G401.6 (cell line): Measurements from ENCODE around the gene COL27A1.
"Not testable (repeated sequence)": the region's sequence is repeated elsewhere in the genome, so short reads cannot be mapped to it uniquely, and the experiment has no call there.

Experiments
- FAIRE-seq: peaks from 2 replicates; lab custom pipeline; 2012; peaks lifted over from hg19 to GRCh38; lab: Jason Lieb, UNC

COL27A1 gene

DNA sequence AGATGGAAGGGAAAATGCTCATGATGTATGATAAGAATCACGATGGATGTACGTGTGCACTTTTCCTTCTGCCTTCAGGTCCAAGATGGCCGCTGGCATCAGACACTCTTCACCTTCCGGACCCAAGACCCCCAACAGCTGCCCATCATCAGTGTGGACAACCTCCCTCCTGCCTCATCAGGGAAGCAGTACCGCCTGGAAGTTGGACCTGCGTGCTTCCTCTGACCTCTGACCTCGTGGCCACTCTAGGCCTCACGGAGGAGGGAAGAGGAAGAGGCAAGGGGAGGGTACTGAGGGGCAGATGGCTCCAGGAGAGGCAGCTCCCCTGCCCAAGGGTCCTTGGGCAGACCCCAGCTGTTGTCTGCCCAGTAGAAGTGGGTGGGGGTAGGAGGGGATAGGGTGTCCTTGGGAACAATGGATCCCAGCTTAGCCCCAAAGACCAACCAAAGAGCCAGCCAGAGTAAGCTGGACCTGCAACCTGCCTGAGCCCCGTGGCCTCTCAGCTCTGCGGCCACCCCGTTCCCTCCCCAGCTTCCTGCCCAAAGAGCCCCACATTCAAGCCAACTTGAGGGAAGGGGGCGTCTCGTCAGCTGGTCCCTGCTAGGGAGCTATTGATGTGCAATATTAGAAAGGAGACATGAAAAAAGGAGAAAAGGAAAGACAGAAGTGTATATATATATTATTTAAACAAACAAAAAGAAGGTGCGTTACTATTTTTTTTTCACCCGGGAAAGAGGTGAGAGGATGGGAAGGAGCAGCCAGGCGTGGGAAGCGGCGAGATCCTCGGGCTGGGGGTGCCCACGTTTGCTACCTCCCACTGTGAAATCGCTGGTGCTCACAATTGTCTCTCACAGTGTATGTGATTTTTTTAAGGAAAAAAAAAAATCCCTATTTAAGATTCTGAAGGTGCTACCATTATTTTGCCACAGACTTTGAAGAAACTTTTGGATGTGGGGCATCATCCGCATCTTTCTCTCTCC is 155.4 kb downstream of the COL27A1 start:
- FAIRE-seq = no peak

DNA sequence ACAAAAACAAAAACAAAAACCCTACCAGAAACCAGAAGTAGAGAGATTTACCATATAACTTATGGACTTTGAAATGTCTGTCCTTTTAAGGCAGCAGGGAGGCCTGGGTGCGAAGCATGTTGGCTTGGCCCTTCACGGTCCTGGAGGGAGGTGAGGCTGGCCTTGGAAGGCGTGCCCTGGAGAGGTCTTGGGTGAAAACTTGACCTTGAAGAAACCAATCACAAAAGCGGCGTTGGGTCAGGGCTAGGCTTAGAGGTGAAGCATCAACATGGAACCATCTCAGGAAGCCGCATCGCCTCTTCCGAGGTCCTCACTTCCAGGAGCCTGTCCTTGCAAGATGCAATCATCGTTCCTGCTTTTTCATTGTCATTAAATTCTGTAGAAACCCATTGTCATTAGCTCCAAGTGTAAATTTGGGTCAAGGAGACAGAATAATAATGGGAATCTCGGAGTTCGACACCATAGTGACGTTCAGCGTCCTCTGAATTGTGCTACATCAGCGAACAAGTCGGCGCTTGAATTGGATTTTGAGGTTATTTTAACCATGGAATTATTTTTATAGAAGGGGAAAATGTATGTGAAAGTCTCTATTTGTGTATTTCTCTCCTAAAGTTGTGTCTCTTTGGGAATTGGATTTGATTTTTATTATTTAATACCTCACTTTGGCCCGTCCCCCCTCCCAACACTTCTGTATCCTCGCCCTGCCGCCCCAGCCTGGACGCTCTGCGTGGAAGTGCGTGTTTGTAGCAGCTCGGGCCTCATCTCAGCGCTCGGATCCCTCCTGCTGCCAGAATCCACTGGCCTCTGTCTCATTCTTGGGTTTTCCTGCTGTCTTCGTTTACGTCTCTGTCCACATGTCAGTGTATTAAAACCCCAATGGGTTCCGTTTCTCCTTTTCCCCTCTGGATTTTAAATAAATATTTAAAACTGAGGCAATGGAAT is 156.5 kb downstream of the COL27A1 start:
- no peak for FAIRE-seq

DNA sequence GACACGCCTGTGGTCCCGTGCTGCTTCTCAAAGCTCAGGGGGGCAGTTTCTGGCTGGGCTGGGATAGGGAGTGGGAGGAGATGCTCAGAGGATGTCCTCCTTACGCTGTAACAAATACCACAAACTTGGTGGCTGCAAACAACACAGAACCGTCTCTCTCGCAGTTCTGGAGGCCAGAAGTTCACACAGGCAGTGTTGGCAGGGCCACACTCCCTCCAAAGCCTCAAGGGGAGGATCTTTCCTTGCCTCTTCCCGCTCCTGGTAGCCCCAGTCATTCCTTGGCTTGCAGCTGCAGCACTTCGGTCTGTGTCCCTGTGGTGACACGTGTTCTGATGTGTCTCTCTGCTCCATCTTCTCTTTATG is 157.2 kb downstream of the COL27A1 start:
- no peak for FAIRE-seq

DNA sequence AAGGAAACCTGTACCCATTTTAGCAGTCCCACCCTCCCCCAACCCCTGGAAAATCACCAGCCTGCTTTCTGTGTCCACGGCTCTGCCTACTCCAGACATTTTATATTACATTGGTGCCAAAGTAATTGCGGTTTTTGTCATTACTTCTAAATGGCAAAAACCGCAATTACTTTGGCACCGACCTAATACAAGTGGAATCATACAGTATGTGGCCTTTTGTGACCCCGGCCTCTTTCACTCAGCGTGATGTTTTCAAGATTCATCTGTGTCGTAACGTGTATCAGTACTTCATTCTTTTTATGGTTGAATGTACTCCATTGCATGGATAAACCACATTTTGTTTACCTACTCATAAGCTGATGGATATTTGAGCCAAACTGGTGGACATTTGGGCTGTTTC is 157.8 kb downstream of the COL27A1 start:
- FAIRE-seq = no peak

DNA sequence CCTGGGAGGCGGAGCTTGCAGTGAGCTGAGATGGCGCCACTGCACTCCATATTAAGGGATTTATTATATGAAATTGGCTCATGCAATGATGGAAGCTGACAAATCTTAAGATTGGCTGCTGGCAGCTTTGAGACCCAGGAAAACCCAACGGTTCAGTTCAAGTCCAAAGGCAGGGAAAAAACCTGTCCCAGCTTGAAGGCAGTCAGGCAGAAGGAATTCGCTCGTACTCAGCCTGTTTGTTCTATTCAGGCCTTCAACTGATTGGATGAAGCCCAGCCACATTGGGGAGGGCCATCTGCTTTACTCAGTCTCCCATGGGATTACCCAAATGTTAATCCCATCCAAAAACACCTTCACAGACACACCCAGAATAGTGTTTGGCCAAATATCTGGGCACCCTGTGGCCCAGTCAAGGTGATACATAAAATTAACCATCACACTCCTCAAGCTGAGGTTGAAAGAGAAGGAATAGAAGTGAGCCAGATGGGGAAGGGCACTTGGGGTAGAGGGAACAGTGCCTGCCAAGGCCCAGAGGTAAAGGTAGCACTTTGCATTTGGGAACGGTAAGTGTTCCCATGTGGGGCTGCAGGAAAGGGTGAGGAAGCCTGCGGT is 159.0 kb downstream of the COL27A1 start:
- FAIRE-seq = no peak

DNA sequence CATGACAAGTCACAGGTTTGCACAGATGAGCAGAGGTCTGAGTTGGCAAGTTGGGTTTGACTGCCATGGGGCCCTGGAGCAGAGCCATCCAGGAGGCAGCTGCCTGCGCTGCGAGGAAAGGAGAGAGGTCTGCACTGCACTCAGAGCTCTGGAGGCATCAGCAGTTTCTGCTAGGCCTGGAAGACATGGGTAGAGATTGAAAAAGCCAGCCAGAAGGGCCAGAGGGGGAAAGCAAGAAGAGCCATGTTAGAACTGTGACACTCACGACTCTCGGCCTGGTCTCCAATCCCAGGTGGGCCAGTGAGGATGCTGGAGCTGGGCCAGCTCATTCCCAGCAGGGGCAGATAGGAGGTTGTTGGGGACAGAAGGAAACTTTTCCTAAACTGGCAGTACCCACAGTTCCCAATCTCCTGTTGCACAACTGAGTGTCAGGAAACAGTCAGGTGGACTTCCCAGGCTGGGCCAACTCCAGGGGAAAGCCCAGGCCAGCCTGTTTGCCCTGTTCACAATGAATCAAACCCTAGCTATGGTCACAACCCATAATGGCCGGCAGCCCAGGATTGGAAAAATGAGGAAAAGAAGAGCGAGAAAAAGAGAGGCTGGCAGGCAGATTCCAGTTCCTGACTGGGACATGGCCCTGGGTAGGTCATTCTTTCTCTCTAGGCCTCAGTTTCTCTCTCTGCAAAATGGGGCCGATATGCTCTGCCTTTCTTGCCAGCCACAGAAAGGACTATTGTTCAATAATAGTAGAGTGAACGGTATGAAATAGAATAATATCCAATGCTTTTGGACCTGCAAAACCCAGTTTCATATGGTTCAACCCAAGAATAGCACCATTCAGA is 159.8 kb downstream of the COL27A1 start:
- no peak for FAIRE-seq

DNA sequence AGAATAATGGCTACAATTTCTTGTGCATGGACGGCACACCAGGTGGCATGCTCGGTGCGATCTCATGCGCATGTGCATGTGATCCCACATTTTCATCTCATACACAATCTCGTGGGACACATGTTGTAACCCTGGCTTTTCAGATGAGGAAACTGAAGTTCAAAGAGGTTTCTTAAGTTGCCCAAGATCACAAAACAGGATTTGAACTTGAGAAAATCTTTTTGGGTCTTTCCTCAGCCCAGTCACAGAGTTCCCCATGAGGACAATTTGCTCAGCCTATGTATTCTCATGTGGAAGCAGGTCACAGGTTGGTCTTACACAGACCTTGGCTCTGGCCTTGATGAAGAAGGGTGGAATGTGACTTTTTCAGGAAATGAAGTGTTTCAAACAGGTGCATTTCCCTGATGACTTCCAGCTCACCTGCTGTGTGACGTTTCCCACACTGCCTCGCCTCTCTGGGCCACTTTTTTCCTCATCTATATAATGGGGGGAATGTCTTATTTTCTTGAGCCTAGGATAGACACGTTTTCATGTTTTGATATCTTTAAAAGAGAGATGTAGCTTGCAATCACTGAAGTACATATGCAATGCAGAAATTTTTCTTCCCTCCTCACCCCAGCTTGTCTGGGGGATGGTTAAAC is 160.5 kb downstream of the COL27A1 start:
- FAIRE-seq = no peak

DNA sequence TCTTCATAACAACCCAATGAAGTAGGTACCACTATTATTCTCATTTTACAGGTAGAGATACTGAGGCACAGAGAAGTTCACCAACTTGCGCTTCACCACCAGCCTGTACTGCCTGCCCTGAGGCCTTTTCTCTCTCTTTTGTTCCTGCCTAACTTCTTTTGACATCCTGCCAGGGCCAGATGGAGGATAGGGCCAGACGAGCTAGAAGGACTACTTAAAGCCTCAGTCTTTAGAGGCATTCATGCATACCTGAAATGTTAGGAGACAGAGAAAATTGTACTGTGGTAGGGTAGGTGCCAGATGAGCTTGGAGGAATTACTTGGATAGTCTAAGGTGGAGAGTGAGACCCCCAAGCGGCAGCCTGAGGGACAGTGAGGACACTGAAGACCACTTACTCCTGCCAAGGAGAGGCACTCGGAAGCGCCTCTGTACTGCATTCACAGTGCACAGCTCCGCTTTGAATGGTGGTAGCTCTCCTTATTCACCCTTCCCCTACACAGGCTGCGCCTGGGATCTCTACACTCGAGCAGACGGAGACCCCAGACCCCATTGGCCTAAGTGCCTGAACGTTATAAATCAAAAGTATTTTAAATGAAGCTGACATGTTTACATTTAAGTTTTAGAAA is 161.4 kb downstream of the COL27A1 start:
- no peak for FAIRE-seq

DNA sequence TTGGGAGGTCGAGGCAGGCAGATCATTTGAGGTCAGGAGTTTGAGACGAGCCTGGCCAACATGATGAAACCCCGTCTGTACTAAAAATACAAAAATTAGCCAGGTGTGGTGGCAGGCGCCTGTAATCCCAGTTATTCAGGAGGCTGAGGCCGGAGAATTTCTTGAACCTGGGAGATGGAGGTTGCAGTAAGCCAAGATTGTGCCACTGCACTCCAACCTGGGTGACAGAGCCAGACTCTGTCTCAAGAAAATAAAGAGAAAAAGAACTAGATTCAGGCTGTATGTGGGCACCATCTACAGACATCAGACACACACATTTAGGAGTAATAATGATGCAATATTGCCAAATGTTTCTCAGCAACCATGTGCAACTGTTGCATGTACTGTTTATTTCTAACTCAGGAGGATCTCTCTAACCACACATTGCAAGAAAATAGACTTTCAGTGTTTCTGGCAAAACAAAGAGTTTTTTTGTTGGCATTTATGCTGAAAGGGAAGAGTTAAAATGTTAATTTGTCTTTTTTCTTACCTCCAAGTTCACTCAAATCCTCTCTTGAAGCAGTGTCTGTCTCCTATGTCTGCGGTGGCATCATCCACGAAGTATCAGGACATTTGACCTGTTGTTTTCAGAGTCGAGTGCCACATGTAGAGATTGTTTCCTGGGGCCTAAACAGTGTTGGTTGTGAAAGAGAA is 162.5 kb downstream of the COL27A1 start:
- FAIRE-seq = no peak

DNA sequence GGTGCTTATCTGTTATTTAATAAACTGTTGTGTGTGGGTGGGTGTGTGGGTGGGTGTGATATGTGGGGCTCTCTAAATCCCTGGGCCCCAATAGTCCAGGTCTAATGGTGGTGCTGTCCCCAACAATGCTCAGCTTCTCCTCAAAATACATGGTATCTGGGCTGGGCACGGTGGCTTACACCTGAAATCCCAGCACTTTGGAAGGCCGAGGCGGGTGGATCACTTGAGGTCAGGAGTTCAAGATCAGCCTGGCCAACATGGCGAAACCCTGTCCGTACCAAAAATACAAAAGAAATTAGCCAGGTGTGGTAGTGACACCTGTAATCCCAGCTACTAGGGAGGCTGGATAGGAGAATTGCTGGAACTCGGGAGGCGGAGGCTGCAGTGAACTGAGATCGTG is 163.1 kb downstream of the COL27A1 start:
- no peak for FAIRE-seq

DNA sequence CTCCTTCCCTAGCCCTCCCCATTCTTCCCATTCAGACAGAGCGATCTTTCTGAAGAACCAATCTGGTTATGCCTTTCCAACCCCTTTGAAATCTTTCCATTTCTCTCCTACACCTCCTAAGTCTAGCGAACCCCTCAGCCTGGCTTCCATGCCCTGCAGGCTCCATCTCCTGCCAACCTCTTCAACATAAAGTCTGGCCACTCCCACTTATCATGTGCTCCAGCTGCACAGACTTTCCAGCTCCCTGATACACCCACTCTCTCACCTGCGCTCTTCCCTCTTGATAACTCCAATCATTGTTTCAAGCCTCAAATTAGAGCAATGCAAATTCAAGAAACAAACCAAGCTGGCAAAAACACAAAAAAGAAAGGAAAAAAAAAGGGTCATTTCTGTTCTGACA is 163.8 kb downstream of the COL27A1 start:
- no peak for FAIRE-seq

DNA sequence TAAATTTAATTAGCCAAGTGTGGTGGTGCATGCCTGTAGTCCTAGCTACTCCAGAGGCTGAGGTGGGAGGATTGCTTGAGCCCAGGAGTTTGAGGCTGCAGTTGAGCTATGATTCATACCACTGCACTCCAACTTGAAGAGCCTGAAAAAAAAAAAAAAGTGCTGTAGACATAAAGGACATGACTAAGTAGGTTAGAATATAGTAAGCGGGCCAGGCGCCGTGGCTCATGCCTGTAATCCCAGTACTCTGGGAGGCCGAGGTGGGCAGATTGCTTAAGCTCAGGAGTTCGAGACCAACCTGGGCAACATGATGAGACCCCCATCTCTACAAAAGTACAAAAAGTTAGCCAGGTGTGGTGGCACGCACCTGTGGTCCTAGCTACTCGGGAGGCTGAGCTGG is 165.4 kb downstream of the COL27A1 start:
- not testable (repeated sequence) for FAIRE-seq

DNA sequence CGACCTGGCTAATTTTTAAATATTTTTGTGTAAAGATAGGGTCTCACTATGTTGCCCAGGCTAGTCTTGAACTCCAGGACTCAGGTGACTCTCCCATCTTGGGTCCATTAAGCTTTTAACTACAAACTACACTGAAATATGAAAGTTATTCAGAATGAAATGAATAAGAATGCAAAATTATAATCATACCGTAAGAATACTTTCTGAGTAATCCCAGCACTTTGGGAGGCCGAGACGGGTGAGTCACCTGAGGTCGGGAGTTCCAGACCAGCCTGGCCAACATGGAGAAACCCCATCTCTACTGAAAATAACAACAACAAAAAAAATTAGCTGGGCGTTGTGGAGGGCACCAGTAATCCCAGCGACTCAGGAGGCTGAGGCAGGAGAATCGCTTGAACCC is 166.4 kb downstream of the COL27A1 start:
- no peak for FAIRE-seq

DNA sequence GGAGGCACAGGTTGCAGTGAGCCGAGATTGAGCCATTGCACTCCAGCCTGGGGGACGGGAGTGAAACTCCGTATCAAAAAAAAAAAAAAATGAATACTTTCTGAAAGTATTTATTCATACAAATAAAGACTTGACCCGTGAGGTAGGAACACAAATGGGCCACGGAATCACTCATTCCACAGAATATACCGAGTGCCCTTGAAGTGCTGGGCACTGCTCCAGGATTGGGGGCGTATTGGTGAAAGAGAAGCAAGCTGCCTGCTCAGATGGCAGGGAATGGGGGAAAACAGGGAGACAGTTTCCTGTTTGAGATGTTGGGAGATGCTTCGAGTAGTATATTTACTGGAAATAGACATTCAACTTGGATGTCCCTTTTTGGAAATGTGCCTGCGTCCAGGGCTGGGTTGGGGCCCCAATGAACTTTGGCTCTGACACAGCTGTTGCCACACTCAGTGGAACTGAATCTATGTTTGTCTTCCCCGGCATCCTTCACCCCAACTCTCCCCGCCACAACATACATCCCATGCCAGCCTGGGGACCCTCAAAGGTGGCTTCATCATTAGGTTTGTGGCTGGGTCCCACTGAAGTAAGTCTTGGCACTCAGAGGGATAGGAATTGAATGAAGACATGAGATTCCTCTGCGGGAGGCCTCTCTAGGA is 167.0 kb downstream of the COL27A1 start:
- not testable (repeated sequence) for FAIRE-seq

DNA sequence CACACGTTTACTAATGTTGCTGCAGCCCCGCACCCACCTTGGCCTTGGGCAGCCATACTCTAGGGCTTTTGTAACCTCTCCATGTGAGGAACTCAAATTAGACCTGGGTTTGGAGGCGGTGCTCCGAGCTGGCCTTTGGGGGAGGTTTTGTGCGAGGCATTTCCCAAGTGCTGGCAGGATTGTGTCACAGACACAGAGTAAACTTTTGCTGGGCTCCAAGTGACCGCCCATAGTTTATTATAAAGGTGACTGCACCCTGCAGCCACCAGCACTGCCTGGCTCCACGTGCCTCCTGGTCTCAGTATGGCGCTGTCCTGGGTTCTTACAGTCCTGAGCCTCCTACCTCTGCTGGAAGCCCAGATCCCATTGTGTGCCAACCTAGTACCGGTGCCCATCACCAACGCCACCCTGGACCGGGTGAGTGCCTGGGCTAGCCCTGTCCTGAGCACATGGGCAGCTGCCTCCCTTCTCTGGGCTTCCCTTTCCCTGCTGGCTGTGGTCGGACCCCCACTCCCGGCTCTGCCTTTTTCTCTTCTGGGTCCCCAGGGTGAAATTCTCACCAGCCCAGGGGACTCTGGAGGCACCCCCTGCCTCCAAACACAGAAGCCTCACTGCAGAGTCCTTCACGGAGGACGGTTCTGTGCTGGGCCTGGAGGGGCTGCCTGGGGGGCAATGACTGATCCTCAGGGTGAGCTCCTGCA is 167.6 kb downstream of the COL27A1 start, which contains the start of gene ORM1:
TSS of gene ORM1 (plus strand) at position 268 of the 701 bp plus-strand sequence. CDS start at position 304, 36 bp downstream.
- not testable (repeated sequence) for FAIRE-seq

DNA sequence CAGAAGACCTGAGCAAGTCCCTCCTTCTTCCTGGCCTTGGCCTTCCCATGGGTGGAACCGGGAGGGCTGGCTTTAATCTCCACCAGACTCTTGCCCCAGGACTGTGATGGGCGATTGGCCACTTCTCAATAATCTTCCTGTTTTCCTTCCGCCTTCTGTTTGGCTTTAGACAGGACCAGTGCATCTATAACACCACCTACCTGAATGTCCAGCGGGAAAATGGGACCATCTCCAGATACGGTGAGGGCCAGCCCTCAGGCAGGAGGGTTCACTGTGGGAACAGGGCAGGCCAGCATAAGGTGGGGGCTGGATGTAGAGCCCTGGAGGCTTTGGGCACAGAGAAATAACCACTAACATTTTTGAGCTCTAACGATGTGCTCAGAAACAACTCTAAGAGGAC is 168.5 kb downstream of the COL27A1 start:
- FAIRE-seq = not testable (repeated sequence)

DNA sequence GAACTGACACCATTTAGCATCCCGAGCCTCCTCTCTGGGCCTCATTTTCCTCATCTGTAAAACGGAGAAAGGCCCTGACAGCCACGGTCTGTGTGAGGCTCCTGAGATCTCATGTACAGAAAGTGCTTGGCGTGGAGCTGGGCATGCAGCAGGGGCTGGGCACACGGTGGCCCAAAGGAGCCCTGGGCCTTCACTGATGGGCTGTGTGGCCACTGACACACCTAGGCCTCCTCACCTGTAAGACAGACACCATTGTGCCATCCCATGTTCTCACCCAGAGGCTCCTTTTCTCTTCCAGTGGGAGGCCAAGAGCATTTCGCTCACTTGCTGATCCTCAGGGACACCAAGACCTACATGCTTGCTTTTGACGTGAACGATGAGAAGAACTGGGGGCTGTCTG is 169.2 kb downstream of the COL27A1 start:
- FAIRE-seq = no peak

DNA sequence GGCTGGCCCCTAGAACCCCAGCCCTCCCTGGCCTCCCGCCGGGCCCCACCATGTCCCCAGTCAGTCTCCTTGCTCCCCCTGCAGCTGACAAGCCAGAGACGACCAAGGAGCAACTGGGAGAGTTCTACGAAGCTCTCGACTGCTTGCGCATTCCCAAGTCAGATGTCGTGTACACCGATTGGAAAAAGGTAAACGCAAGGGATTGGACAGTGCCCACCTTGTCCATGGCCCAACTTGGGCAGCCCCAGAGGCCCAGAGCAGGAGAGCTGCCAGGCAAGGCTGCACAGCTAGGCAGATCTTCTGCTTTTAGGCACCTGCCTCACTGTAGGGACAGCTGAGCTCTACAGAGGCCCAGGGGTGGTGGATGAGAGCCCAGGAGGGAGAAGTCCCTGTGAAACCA is 169.6 kb downstream of the COL27A1 start:
- FAIRE-seq = not testable (repeated sequence)
